ENCODE measurements around the gene JMJD1C. TPM values are rescaled to one million over a fixed set of nuclear protein-coding genes. Genes with fewer than 3 reads are reported as not detected.

JMJD1C gene
- total and polyA plus RNA-seq, 8 donors = 25.6 to 56.9 (median 36.7) TPM

DNA sequence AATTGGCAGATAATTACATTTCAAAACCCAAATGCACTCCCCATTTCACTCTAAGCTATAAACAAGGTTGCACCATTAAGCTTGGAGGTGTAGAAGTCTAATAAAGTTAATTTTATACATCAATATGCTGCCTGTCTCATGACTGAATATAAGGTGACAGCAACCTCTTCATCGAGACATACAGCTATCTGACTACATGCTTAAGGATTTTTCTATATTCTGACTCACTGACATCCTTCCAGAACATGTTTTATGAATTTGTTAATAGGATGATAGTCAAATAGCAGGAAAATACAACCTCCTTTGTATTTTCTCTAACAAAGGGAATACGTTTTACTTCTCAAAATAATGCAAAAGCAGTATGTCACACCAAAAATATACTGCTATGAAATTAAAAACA, 256.1 kb downstream of the JMJD1C start:
- Histone ChIP-seq H3K4me1 (peaks cover 11 to 30% (median 14%) of the 10 kb centered on the region in 3 donors), H3K4me3 (no peak overlapping the region), H3K27me3 (no peaks in the 10 kb centered on the region), H3K9me3 (no peaks in the 10 kb centered on the region), H3K27ac (no peak overlapping the region), H3K36me3 (peaks cover 0 to 24% (median 11%) of the 10 kb centered on the region in 3 donors)
- FAIRE-seq (no peak), ATAC-seq (no peak), DNase-seq (no peak)
- intact Hi-C loops (cut with DNase I) = loop anchor here in 1 of 3 donors (10.0 kb wide), 1 partner anchor 405 kb away; no protein-coding TSS in a partner anchor
- TF ChIP-seq, protein P1, sequence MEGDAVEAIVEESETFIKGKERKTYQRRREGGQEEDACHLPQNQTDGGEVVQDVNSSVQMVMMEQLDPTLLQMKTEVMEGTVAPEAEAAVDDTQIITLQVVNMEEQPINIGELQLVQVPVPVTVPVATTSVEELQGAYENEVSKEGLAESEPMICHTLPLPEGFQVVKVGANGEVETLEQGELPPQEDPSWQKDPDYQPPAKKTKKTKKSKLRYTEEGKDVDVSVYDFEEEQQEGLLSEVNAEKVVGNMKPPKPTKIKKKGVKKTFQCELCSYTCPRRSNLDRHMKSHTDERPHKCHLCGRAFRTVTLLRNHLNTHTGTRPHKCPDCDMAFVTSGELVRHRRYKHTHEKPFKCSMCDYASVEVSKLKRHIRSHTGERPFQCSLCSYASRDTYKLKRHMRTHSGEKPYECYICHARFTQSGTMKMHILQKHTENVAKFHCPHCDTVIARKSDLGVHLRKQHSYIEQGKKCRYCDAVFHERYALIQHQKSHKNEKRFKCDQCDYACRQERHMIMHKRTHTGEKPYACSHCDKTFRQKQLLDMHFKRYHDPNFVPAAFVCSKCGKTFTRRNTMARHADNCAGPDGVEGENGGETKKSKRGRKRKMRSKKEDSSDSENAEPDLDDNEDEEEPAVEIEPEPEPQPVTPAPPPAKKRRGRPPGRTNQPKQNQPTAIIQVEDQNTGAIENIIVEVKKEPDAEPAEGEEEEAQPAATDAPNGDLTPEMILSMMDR (IDR thresholded peaks at IDR 0.05) = no peak
- 89 to 92% methylated on average over 2 of the region's 2 CpGs for WGBS, 2 donors

DNA sequence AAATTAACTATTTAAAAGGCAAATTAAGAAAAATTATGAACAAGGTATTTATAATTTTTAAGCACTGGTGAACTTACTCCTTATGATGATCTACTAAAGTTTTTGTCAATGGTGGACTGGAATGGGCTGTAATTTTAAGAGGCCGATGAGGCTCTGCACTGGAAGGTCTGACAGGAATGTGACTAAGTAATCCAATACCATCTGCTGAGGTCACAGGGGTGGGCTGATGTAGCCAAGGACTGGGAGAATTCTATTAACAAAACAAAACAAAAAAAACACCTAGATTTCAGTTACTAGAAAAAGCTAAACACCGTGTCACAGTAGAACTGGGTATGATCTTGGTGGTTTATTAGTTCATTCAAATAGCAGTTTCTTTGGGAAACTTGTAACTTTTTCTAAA, 256.8 kb downstream of the JMJD1C start:
- TF ChIP-seq, protein P1 (IDR thresholded peaks at IDR 0.05) = no peak
- no peak overlapping the region for H3K27ac ChIP-seq
- H3K4me3 ChIP-seq = no peak overlapping the region
- peaks cover 0 to 17% (median 8%) of the 10 kb centered on the region in 3 donors for H3K36me3 ChIP-seq
- H3K4me1 ChIP-seq = peaks cover 11 to 30% (median 14%) of the 10 kb centered on the region in 3 donors
- no peak for FAIRE-seq
- H3K27me3 ChIP-seq = no peaks in the 10 kb centered on the region
- no peak for ATAC-seq
- 54 to 58% methylated on average over 2 of the region's 2 CpGs for WGBS, 2 donors
- intact Hi-C loops (cut with DNase I) = no loop called here
- DNase-seq = no peak
- H3K9me3 ChIP-seq = no peaks in the 10 kb centered on the region

DNA sequence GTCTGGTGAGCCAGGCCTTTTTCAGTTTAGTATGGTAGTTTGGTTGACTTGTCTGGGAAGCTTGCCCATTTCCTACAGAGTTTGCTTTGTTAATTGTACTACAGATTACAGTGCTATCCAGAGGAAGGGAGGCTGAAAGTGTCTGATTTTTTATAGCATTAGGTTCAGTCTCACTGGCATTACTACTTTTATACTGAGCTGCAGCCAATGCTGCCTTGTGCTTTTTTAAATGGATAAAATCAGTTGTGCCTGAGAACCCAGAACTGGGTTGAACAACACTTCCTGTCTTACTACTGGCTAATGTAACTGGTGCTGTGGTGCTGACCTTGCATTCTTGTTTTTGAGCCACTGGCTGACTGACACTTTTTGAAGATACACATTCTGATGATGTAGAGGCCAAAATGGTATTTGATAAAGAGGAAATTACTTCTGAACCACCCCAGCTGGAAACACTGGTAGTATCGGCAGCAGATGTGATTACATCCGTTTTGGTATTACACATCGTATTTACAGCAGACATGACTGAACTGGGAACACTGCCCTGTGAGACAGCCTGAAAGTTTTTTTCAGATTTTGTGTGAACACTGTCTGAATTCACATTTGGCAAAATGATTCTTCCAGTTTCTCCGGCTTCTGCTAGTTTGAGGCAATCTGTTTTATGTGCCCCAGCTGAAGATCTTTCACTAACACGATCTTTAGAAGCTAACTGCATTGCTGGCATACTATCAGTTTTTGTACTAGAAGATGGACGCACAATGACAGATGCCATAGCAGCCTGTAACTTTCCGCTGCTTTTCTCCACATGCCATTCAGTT, 258.6 kb downstream of the JMJD1C start:
- H3K27me3 ChIP-seq = no peaks in the 10 kb centered on the region
- intact Hi-C loops (cut with DNase I) = no loop called here
- peak overlapping the region in 2 of 4 donors; percentile 3 to 7 for H3K27ac ChIP-seq
- no peak overlapping the region for H3K4me3 ChIP-seq
- H3K9me3 ChIP-seq = no peaks in the 10 kb centered on the region
- WGBS, 2 donors = 52 to 56% methylated on average over 7 of the region's 7 CpGs
- ATAC-seq = peak; percentile 44 to 76 (median 74)
- peaks cover 11 to 30% (median 14%) of the 10 kb centered on the region in 3 donors for H3K4me1 ChIP-seq
- no peak for DNase-seq
- FAIRE-seq = peak; percentile 17
- peaks cover 0 to 8% (median 4%) of the 10 kb centered on the region in 3 donors for H3K36me3 ChIP-seq
- TF ChIP-seq, protein P1 (IDR thresholded peaks at IDR 0.05) = no peak

DNA sequence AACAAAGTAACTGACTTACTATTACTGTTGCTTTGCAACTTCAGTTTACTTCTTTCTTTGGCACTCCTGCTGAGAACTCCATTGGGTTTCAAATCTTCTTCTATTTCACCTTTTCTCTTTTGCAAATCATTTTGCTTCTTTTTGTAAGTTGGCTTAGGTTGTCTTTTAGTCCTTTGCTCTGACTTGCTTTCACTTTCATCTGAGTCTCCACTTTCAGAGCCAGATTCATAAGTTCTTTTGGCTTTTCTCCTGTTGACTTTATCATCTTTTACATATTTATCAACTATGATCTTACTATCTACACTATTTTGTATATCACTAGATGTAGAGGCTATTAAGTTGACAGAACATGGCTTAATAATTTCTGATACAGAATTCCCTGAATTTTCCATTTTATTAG, 259.2 kb downstream of the JMJD1C start:
- Histone ChIP-seq H3K9me3 (no peaks in the 10 kb centered on the region), H3K27ac (peak overlapping the region in 2 of 4 donors; percentile 3 to 7), H3K4me3 (no peak overlapping the region), H3K4me1 (peaks cover 11 to 30% (median 14%) of the 10 kb centered on the region in 3 donors), H3K27me3 (no peaks in the 10 kb centered on the region), H3K36me3 (peaks cover 0 to 8% (median 4%) of the 10 kb centered on the region in 3 donors)
- DNase-seq (no peak), FAIRE-seq (no peak), ATAC-seq (no peak)
- TF ChIP-seq, protein P1 (IDR thresholded peaks at IDR 0.05) = no peak
- intact Hi-C loops (cut with DNase I) = no loop called here

DNA sequence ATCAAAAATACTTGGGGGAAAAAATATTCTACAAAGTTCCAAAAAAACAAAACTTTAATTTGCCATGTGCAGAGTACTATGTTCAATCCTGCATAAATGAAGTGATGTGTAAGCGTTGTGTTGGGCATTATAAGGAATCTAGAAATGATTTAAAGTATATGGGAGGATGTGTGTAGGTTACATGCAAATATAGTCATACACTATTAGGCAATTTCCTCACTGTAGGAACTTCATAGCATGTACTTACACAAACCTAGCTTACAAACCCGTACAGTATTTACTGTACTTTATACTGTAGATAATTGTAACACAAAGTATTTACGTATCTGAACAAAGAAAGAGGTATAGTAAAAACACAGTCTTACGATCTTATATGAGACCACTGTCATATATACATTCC, 260.4 kb downstream of the JMJD1C start:
- 90 to 91% methylated on average over 4 of the region's 4 CpGs for WGBS, 2 donors
- H3K27ac ChIP-seq = no peak overlapping the region
- intact Hi-C loops (cut with DNase I) = no loop called here
- TF ChIP-seq, protein P1 (IDR thresholded peaks at IDR 0.05) = no peak
- peaks cover 0 to 8% (median 4%) of the 10 kb centered on the region in 3 donors for H3K36me3 ChIP-seq
- H3K4me1 ChIP-seq = peaks cover 10 to 27% (median 11%) of the 10 kb centered on the region in 3 donors
- H3K4me3 ChIP-seq = no peak overlapping the region
- no peaks in the 10 kb centered on the region for H3K27me3 ChIP-seq
- FAIRE-seq (no peak), ATAC-seq (no peak), DNase-seq (no peak)
- no peaks in the 10 kb centered on the region for H3K9me3 ChIP-seq

Measured in pancreas (tissue), 10 donors.